Upper lobe of left lung (tissue), 4 donors: ENCODE measurements around the gene P4HA3.

Source experiments
- POLR2AphosphoS5 ChIP-seq, 2 donors: sonication (generic); formaldehyde crosslinking; IDR thresholded peaks; one replicate each; pipeline ENCODE4 v1.5.1; 2017; ENCODE audit warnings: antibody characterized with exemption in 2 of 2
- TF ChIP-seq, protein P1 (sequence below), 6 experiments: fragments of 450-650 bp in 4 of 6; fragments of 200-600 bp in 2 of 6; sonication (generic) in 2 of 6; IDR thresholded peaks; one replicate each; pipeline ENCODE4 v1.5.1; 2016 to 2019; ENCODE audit warnings: antibody characterized with exemption in 6 of 6

DNA sequence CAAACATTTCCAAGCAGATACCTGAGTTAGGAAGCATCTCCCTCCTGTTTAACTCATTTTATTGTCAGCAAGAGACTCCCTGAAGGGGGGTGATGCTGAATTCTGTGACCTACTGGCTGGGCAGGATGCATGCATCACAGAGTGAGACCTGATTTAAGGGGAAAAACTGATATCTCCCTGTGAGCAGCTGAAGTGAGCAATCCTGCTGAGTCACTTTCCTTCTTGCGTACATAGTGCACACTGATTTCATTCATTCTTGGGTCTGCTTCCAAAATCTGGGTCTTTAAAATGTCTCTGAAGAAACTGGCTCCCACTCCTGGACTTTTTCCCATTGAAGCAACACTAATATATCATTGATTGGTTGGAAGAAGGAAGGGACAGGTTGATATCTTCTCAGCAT is 23.3 kb downstream of the P4HA3 start:
- TF ChIP-seq, protein P1, sequence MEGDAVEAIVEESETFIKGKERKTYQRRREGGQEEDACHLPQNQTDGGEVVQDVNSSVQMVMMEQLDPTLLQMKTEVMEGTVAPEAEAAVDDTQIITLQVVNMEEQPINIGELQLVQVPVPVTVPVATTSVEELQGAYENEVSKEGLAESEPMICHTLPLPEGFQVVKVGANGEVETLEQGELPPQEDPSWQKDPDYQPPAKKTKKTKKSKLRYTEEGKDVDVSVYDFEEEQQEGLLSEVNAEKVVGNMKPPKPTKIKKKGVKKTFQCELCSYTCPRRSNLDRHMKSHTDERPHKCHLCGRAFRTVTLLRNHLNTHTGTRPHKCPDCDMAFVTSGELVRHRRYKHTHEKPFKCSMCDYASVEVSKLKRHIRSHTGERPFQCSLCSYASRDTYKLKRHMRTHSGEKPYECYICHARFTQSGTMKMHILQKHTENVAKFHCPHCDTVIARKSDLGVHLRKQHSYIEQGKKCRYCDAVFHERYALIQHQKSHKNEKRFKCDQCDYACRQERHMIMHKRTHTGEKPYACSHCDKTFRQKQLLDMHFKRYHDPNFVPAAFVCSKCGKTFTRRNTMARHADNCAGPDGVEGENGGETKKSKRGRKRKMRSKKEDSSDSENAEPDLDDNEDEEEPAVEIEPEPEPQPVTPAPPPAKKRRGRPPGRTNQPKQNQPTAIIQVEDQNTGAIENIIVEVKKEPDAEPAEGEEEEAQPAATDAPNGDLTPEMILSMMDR (IDR thresholded peaks at IDR 0.05) = no peak
- no peak for TF ChIP-seq POLR2AphosphoS5 (IDR thresholded peaks at IDR 0.05)
